Activated T-helper 1 cell treated with anti-CD3 and anti-CD28 coated beads, Interleukin-12 subunit alpha, Interleukin-12 subunit beta, Interleukin-2, Interleukin-4 antibody, amounts not matched to agents 30 ng/mL and 10 ng/mL and 1 ng/mL, durations not matched to agents 14 hours and 24 hours and 36 hours (primary cell): ENCODE measurements around the gene MRPS15. TPM values are rescaled to one million over a fixed set of nuclear protein-coding genes. Genes with fewer than 3 reads are reported as not detected.
"Not testable (repeated sequence)": the region's sequence is repeated elsewhere in the genome, so short reads cannot be mapped to it uniquely, and the experiment has no call there.

Source experiments
- DNase-seq: peaks from one replicate; pipeline ENCODE4 v3.0.0; 2021; ENCODE audit warnings: low spot score
- H3K27ac Mint-ChIP-seq: one replicate; pipeline ENCODE4 v1.8.0; 2021; ENCODE audit warnings: mild to moderate bottlenecking, mixed read lengths
- H3K27me3 Mint-ChIP-seq: one replicate; pipeline ENCODE4 v1.8.0; 2022; ENCODE audit warnings: mild to moderate bottlenecking, moderate library complexity, mixed read lengths; ENCODE audit not compliant: insufficient read depth
- H3K36me3 Mint-ChIP-seq: one replicate; pipeline ENCODE4 v1.8.0; 2021; ENCODE audit warnings: low read depth, mixed read lengths
- H3K4me1 Mint-ChIP-seq: one replicate; pipeline ENCODE4 v1.8.0; 2021; ENCODE audit warnings: low read depth, mixed read lengths
- H3K4me3 Mint-ChIP-seq: one replicate; pipeline ENCODE4 v1.8.0; 2021; ENCODE audit warnings: mild to moderate bottlenecking, moderate library complexity, mixed read lengths
- H3K9me3 Mint-ChIP-seq: one replicate; pipeline ENCODE4 v1.8.0; 2021; ENCODE audit warnings: mixed read lengths
- intact Hi-C: fragments of 100-400 bp; cut with micrococcal nuclease; formaldehyde crosslinking; loops from one replicate; pipeline ENCODE4 v1.15.1; 2024
- total RNA-seq: library from RNA; stranded (reverse); gene quantifications from 2 replicates; pipeline ENCODE4 v1.2.3, GENCODE V29; 2022

The MRPS15 gene
- 118 and 121 TPM in 2 replicates for total RNA-seq

DNA sequence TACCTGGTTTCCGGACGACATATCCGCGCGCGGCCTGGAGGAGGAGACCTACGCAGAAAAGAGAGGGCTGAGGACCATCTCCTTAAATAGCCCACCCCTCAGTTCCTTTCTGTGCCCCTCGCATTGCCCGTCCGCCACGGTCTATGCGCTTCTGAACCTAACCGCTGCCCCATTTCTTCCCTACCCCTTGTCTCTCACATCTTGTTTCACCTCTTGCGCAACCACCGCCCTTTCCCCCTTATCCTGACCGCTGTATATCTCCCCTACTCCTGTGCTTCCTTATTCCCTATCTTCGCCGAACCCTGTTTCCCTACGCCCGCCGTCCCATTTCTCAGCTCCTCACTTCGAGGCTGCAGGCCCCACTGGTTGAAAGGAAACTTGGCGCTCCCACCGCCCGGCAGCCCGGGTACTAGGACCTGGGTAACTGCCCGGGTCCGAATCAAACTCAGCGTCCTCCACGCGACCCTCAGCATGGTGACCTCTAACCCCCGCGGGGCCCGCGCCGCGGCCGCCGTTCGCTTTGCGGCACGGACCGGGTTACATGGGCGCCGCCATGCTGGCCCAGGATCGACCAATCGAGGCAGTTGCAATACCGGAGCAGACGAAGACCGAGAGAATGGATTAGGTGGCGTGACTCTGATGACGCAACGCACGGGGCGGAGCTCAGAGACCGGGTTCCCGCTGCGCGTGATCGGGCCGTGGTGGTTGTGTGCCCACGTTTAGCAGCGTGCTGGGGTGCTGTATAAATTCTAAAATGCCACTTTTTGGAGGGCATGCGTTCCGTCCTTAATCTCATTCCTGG, at the start of gene MRPS15:
TSS of gene MRPS15 (minus strand) at position 582 of the 802 bp plus-strand sequence. CDS start at position 473, 109 bp downstream.
- H3K9me3 Mint-ChIP-seq: no peaks in the 10 kb centered on the region
- intact Hi-C loops: loop anchor here (1.0 to 10.0 kb wide), 6 partner anchors 10 to 1231 kb away; partner anchors contain the start of genes AGO3, CDCA8, OSCP1 and THRAP3
- DNase-seq: peak; percentile 92
- H3K27me3 Mint-ChIP-seq: no peaks in the 10 kb centered on the region
- peak within 1 kb of the TSS; percentile 100 for H3K4me3 Mint-ChIP-seq
- H3K27ac Mint-ChIP-seq: peak within 1 kb of the TSS; percentile 97
- peaks cover 30% of the 10 kb centered on the region for H3K36me3 Mint-ChIP-seq
- peaks cover 63% of the 10 kb centered on the region for H3K4me1 Mint-ChIP-seq

- no peaks in the 10 kb centered on the region for H3K4me1 Mint-ChIP-seq
- H3K4me3 Mint-ChIP-seq: no peak overlapping the region
- peaks cover 1% of the 10 kb centered on the region for H3K27me3 Mint-ChIP-seq
- no peaks in the 10 kb centered on the region for H3K36me3 Mint-ChIP-seq
- intact Hi-C loops: no loop called here
- H3K9me3 Mint-ChIP-seq: no peaks in the 10 kb centered on the region
- no peak overlapping the region for H3K27ac Mint-ChIP-seq
- DNase-seq: no peak
These were observed 48.7 kb upstream of the MRPS15 start for GRCh38 chr1:36512842-36513241.

GRCh38 chr1:36511804-36512798, 47.9 kb upstream of the MRPS15 start:
- DNase-seq: no peak
- H3K4me1 Mint-ChIP-seq: no peaks in the 10 kb centered on the region
- H3K27ac Mint-ChIP-seq: no peak overlapping the region
- H3K4me3 Mint-ChIP-seq: no peak overlapping the region
- peaks cover 1% of the 10 kb centered on the region for H3K27me3 Mint-ChIP-seq
- H3K36me3 Mint-ChIP-seq: no peaks in the 10 kb centered on the region
- H3K9me3 Mint-ChIP-seq: no peaks in the 10 kb centered on the region
- intact Hi-C loops: no loop called here

GRCh38 chr1:36511220-36511619, 47.0 kb upstream of the MRPS15 start:
- H3K9me3 Mint-ChIP-seq, DNase-seq, H3K27ac Mint-ChIP-seq, H3K27me3 Mint-ChIP-seq, intact Hi-C loops, H3K4me1 Mint-ChIP-seq, H3K4me3 Mint-ChIP-seq, H3K36me3 Mint-ChIP-seq: not testable (repeated sequence)

GRCh38 chr1:36510418-36510817, 46.2 kb upstream of the MRPS15 start:
- H3K27me3 Mint-ChIP-seq: peaks cover 1% of the 10 kb centered on the region
- no peaks in the 10 kb centered on the region for H3K4me1 Mint-ChIP-seq
- no peaks in the 10 kb centered on the region for H3K36me3 Mint-ChIP-seq
- H3K4me3 Mint-ChIP-seq: no peak overlapping the region
- no peaks in the 10 kb centered on the region for H3K9me3 Mint-ChIP-seq
- intact Hi-C loops: no loop called here
- DNase-seq: no peak
- no peak overlapping the region for H3K27ac Mint-ChIP-seq

DNA sequence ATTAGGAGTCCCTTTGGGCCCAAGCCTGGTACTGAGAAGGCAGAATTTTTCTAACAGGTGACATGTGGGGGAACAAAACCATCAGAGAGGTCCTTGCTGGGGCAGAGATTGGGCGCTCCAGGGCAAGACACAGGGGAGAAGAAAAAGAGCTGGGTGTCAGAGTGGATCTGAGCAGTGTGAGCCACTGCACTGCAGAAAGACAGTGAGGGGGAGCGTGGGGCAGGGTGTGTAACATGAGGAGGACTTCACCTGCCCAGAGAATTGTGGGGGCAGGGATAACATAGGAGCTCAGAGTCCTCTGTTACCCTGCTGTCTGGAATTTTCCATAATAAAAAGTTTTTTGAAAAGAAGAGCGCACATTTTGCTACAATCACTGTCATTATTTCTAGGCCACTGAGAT, 44.1 kb upstream of the MRPS15 start:
- intact Hi-C loops: no loop called here
- Mint-ChIP-seq H3K4me1 (no peaks in the 10 kb centered on the region), H3K9me3 (no peaks in the 10 kb centered on the region), H3K27ac (no peak overlapping the region), H3K27me3 (peaks cover 5% of the 10 kb centered on the region), H3K4me3 (no peak overlapping the region), H3K36me3 (no peaks in the 10 kb centered on the region)
- no peak for DNase-seq

DNA sequence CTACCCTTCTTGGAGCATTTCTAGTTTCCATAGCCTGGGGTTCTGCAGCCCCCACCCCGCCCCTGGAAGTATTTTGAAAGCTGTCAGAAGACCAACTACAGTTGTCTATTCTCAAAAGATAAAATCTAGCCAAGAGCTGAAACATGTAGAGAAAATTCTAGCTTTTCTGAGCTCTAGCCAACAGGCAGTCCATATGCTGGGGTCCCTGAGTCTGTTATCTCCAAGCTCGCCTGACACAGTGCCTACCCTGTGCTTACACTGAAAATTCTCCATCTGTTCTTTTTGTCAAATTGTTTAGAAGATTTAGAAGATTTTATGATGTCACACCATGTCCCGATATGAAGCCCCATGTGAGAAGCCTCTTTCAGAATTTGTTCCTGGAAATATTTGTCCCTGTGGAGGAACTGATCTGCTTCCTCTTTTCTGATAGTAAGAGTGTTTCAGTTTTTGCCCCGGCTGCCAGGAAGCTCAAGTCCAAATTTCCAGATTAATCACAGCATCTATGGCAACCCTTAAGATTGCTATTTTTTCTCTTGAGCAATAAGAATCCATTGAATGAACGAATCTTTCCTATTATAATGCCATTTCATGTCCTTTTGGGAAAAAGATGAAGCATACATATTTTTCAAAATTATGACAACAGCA, 42.2 kb upstream of the MRPS15 start:
- Mint-ChIP-seq H3K27ac (no peak overlapping the region), H3K36me3 (no peaks in the 10 kb centered on the region), H3K4me3 (no peak overlapping the region), H3K9me3 (no peaks in the 10 kb centered on the region), H3K27me3 (peaks cover 8% of the 10 kb centered on the region), H3K4me1 (no peaks in the 10 kb centered on the region)
- no peak for DNase-seq
- intact Hi-C loops: no loop called here

DNA sequence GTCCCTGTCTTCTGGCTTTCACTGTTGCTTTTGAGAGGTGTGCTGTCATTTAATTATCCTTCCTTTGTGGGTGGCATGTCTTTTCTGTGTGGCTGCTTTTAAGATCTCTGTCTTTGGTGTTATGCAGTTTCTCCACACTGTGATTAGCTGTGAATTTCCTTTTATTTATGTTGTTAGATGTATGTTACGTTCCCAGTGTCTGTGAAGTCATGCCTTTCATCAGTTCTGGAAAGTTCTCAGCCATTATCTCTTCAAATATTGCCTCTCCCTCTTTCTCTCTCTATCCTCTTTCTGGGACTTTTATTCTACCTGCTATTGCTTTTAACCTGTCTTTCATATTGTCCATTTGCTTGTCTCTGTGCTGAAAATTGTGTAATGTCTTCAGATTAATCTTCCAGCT, 39.5 kb upstream of the MRPS15 start:
- no peak for DNase-seq
- intact Hi-C loops: no loop called here
- Mint-ChIP-seq H3K4me3 (no peak overlapping the region), H3K9me3 (no peaks in the 10 kb centered on the region), H3K27ac (no peak overlapping the region), H3K36me3 (no peaks in the 10 kb centered on the region), H3K4me1 (no peaks in the 10 kb centered on the region), H3K27me3 (peaks cover 14% of the 10 kb centered on the region)

DNA sequence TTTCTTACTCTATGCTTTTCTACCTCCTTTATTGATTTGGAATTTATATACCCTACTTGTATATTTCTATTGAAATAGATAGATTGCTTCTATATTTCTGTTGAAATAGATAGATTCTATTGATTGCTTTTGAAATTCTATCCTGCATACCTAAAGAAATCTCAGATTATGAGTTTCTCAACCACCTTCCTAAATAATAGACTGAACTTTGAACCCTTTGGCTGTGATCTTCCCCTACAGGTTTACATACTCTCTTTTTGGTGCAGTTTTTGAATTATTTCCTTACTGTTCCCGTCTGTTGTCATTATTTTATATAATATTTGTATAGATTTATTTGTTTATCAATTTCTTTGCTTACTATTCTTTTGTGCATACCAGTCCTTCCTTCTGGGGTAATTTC, 39.0 kb upstream of the MRPS15 start:
- H3K36me3 Mint-ChIP-seq: no peaks in the 10 kb centered on the region
- peaks cover 18% of the 10 kb centered on the region for H3K27me3 Mint-ChIP-seq
- no peaks in the 10 kb centered on the region for H3K9me3 Mint-ChIP-seq
- H3K4me3 Mint-ChIP-seq: no peak overlapping the region
- intact Hi-C loops: no loop called here
- H3K4me1 Mint-ChIP-seq: no peaks in the 10 kb centered on the region
- DNase-seq: no peak
- no peak overlapping the region for H3K27ac Mint-ChIP-seq

- Mint-ChIP-seq H3K27ac (no peak overlapping the region), H3K9me3 (no peaks in the 10 kb centered on the region), H3K4me3 (no peak overlapping the region), H3K36me3 (no peaks in the 10 kb centered on the region), H3K4me1 (no peaks in the 10 kb centered on the region), H3K27me3 (peaks cover 22% of the 10 kb centered on the region)
- no peak for DNase-seq
- intact Hi-C loops: no loop called here
These were observed 38.4 kb upstream of the MRPS15 start for GRCh38 chr1:36502616-36503015.

DNA sequence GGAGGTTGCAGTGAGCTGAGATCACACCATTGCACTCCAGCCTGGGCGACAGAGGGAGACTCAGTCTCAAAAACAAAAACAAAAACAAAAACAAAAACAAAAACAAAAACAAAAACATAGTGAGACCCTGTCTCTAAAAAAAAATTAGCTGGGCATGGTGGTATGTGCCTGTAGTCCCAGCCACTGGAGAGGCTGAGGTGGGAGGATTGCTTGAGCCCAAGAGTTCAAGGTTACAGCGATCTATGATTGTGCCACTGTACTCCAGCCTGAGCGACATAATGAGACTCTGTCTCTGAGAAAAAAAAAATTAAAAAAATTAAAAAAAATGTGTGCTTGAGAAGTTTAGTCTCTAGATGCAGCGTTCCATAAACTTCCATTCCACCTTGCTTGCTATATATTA, 37.7 kb upstream of the MRPS15 start:
- H3K9me3 Mint-ChIP-seq, H3K36me3 Mint-ChIP-seq, intact Hi-C loops, H3K27ac Mint-ChIP-seq, H3K4me1 Mint-ChIP-seq, DNase-seq, H3K4me3 Mint-ChIP-seq: not testable (repeated sequence)
- H3K27me3 Mint-ChIP-seq: peaks cover 22% of the 10 kb centered on the region

DNA sequence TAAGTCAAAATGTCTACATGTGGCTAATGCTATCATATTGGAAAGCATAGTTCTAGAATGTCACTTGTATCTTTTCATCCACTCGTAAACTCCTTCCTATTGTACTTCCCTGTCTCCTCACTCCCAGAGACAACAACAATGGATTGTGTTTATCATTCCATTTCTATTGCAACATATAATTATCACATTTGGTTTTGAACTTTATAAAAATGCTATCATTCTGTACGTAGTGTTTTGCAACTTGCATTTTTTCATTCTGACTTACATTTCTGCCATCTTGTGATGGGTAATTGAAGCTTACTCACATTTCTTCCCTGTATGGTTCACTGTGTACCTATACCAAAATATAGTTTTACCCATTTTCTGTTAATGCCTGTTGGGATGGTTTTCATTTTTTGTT, 33.0 kb upstream of the MRPS15 start:
- Mint-ChIP-seq H3K4me1 (no peaks in the 10 kb centered on the region), H3K27me3 (peaks cover 19% of the 10 kb centered on the region), H3K36me3 (no peaks in the 10 kb centered on the region), H3K4me3 (no peak overlapping the region), H3K9me3 (no peaks in the 10 kb centered on the region), H3K27ac (no peak overlapping the region)
- DNase-seq: no peak
- intact Hi-C loops: no loop called here
